ENCODE measurements around the gene TUBA1B. TPM values are rescaled to one million over a fixed set of nuclear protein-coding genes. Genes with fewer than 3 reads are reported as not detected.
"Not testable (repeated sequence)": the region's sequence is repeated elsewhere in the genome, so short reads cannot be mapped to it uniquely, and the experiment has no call there.

TUBA1B gene
- total RNA-seq (100 to 1,000 TPM; 651 to 712 (median 682) TPM), polyA plus RNA-seq (1,000 to 10,000 TPM in 1 of 3 donors, 100 to 1,000 TPM in 2; 482 to 1,083 (median 767) TPM)

DNA sequence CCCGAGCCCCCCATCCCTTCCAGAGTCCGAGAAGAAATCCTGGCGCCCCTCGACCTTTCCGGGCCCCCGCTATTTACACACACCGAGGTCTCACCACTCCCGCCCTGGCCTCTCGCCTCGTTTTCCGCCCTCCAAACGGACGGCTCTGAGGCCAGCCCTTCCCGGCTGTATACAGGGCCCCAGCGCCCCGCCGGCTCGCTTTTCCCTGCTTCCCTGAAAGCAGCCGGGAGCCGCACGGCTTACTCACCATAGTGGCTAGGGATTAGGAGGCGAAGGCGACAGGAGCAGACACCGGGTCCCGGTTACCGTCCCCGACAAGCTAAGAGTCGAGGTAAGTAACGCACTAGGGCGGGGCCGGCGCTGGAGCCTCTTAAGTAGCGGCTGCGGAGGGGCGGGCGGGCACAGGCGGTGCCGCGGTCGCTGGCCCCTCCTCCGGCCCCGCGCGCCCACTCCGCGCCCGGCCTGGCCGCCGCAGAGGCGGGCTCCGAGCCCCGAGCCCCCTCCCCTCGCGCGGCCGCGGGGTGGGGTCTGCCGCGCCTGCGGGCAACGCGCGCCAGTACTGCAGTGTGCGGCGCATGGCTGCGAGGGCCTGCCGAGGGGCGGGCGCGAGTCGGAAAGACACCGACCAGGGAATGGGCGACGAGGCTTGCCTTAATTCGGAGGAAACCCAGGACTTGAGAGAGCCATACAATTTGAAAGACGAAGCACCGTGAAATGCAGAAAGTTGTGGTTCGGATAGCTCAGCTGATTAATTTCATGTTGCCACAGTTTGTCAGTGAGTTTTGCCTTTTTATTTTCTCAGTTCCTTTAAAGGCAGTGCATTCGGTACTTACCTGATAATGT, at the start of gene TUBA1B:
Gene TUBA1B, minus strand, starts transcription at position 345 of the 843 bp plus-strand sequence. Its CDS starts 95 bp downstream, at position 250.
- Histone ChIP-seq H3K27ac (peak within 1 kb of the TSS; percentile 99 to 100 (median 100)), H3K27me3 (no peaks in the 10 kb centered on the region), H3K9me3 (no peaks in the 10 kb centered on the region), H3K36me3 (peaks cover 7 to 28% (median 15%) of the 10 kb centered on the region in 4 donors), H3K4me3 (peak within 1 kb of the TSS; percentile 94 to 99 (median 98)), H3K4me1 (peaks cover 0 to 30% (median 27%) of the 10 kb centered on the region in 4 donors)
- TF ChIP-seq POLR2A (IDR thresholded peaks at IDR 0.05) (peak; percentile 73 to 84), POLR2AphosphoS5 (IDR thresholded peaks at IDR 0.05) (peak; percentile 95 to 99 (median 98)), EP300 (IDR thresholded peaks at IDR 0.05) (no peak)
- TF ChIP-seq, protein P1, sequence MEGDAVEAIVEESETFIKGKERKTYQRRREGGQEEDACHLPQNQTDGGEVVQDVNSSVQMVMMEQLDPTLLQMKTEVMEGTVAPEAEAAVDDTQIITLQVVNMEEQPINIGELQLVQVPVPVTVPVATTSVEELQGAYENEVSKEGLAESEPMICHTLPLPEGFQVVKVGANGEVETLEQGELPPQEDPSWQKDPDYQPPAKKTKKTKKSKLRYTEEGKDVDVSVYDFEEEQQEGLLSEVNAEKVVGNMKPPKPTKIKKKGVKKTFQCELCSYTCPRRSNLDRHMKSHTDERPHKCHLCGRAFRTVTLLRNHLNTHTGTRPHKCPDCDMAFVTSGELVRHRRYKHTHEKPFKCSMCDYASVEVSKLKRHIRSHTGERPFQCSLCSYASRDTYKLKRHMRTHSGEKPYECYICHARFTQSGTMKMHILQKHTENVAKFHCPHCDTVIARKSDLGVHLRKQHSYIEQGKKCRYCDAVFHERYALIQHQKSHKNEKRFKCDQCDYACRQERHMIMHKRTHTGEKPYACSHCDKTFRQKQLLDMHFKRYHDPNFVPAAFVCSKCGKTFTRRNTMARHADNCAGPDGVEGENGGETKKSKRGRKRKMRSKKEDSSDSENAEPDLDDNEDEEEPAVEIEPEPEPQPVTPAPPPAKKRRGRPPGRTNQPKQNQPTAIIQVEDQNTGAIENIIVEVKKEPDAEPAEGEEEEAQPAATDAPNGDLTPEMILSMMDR (IDR thresholded peaks at IDR 0.05), result no peak
- WGBS, 2 donors, result 1% methylated on average over 79 of the region's 79 CpGs
- peak; percentile 97 for DNase-seq
- intact Hi-C loops (cut with DNase I), result loop anchor here (1.0 to 2.0 kb wide), 3 partner anchors 20 to 103 kb away; partner anchors contain the start of genes LMBR1L and TUBA1A

DNA sequence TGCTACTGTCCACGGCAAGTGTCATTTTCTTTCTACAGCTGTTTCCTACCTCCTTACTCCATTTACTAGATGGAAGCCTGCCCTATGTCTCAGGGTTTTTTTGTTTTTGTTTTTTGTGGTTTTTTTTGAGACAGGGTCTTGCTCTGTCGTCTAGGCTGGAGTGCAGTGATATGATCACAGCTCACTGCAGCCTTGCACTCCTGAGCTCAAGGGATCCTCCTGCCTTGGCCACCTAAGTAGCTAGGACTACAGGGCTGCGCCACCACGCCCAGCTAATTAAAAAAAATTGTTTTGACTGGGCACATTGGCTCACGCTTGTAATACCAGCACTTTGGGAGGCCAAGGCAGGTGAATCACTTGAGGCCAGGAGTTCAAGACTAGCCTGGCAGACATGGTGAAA, 43.0 kb upstream of the TUBA1B start:
- Histone ChIP-seq H3K27ac (no peak overlapping the region), H3K4me1 (no peaks in the 10 kb centered on the region), H3K36me3 (no peaks in the 10 kb centered on the region), H3K4me3 (no peak overlapping the region), H3K9me3 (no peaks in the 10 kb centered on the region), H3K27me3 (no peaks in the 10 kb centered on the region)
- TF ChIP-seq POLR2AphosphoS5 (IDR thresholded peaks at IDR 0.05), result no peak
- TF ChIP-seq, protein P1 (IDR thresholded peaks at IDR 0.05), result no peak
- TF ChIP-seq EP300 (IDR thresholded peaks at IDR 0.05), result no peak
- TF ChIP-seq POLR2A (IDR thresholded peaks at IDR 0.05), result no peak
- no peak for DNase-seq
- intact Hi-C loops (cut with DNase I), result no loop called here
- WGBS, 2 donors, result 72 to 82% methylated on average over 5 of the region's 5 CpGs

DNA sequence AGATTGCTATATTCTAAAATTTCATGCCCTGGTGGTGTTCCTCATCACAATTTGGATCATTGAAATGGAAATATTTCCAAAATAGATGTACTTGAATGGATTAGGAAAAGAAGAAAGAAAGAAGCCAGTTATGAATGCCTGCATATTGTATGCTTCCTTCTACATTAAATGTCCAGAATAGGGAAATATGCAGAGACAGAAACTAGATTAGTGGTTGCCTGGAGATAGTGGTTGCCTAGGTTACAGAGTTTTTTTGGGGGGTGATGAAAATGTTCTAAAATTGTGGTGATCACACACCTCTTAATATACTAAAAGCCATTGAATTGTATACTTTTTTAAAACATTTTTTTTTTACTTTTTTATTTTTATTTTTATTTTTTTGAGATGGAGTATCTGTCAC, 39.7 kb upstream of the TUBA1B start:
- H3K27ac ChIP-seq, result no peak overlapping the region
- no peaks in the 10 kb centered on the region for H3K36me3 ChIP-seq
- H3K27me3 ChIP-seq, result no peaks in the 10 kb centered on the region
- TF ChIP-seq, protein P1 (IDR thresholded peaks at IDR 0.05), result no peak
- TF ChIP-seq POLR2AphosphoS5 (IDR thresholded peaks at IDR 0.05) (no peak), POLR2A (IDR thresholded peaks at IDR 0.05) (no peak), EP300 (IDR thresholded peaks at IDR 0.05) (no peak)
- H3K4me1 ChIP-seq, result no peaks in the 10 kb centered on the region
- H3K9me3 ChIP-seq, result no peaks in the 10 kb centered on the region
- DNase-seq, result no peak
- intact Hi-C loops (cut with DNase I), result no loop called here
- no peak overlapping the region for H3K4me3 ChIP-seq

DNA sequence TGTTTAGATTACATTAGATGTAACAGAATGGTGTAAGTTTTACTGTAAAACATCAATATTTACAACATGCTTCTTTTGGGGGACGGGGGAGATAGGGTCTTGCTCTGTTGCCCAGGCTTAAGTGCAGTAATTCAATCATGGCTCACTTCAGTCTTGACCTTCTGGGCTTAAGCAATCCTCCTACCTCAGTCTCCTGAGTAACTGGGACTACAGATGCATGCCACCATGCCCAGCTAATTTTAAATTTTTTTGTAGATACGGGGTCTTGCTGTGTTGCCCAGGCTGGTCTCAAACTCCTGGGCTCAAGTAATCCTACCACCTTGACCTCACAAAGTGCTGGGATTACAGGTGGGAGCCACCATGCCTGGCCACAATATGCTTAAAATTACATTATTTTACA, 33.9 kb upstream of the TUBA1B start:
- no peak for DNase-seq
- H3K36me3 ChIP-seq, result no peaks in the 10 kb centered on the region
- H3K9me3 ChIP-seq, result no peaks in the 10 kb centered on the region
- no peak overlapping the region for H3K4me3 ChIP-seq
- H3K4me1 ChIP-seq, result no peaks in the 10 kb centered on the region
- no peak for TF ChIP-seq POLR2A (IDR thresholded peaks at IDR 0.05)
- TF ChIP-seq, protein P1 (IDR thresholded peaks at IDR 0.05), result no peak
- TF ChIP-seq EP300 (IDR thresholded peaks at IDR 0.05), result no peak
- TF ChIP-seq POLR2AphosphoS5 (IDR thresholded peaks at IDR 0.05), result no peak
- WGBS, 2 donors, result 90 to 92% methylated on average over 2 of the region's 2 CpGs
- intact Hi-C loops (cut with DNase I), result no loop called here
- no peaks in the 10 kb centered on the region for H3K27me3 ChIP-seq
- no peak overlapping the region for H3K27ac ChIP-seq

DNA sequence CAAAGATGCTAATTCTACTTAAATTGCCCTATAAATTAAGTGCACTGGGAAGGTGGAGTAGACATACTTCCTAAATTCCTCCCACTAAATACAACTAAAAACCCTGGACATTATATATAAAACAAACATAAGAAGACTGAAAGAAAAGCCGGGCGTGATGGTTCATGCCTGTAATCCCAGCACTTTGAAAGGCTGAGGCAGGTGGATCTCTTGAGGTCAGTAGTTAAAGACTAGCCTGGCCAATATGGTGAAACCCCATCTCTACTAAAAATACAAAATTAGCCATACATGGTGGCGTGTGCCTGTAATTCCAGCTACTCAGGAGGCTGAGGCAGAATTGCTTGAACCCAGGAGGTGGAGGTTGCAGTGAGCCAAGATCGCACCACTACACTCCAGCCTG, 30.7 kb upstream of the TUBA1B start:
- intact Hi-C loops (cut with DNase I); H3K4me3 ChIP-seq; DNase-seq; H3K4me1 ChIP-seq; H3K27ac ChIP-seq; H3K36me3 ChIP-seq; H3K27me3 ChIP-seq; H3K9me3 ChIP-seq: not testable (repeated sequence)
- 90 to 92% methylated on average over 4 of the region's 4 CpGs for WGBS, 2 donors
